ENCODE measurements around the gene SIVA1.

Gene SIVA1

GRCh38 chr14:104784846-104785707 is 32.1 kb downstream of the SIVA1 start:
- DNase-seq (ENCODE audit: low read depth) = no peak

- no peak for DNase-seq (ENCODE audit: low read depth)
Measured at GRCh38 chr14:104785708-104786080, 32.7 kb downstream of the SIVA1 start.

GRCh38 chr14:104786091-104786586 is 33.2 kb downstream of the SIVA1 start:
- no peak for DNase-seq (ENCODE audit: low read depth)

- no peak for DNase-seq (ENCODE audit: low read depth)
Measured at GRCh38 chr14:104786726-104787675, 34.1 kb downstream of the SIVA1 start.

DNA sequence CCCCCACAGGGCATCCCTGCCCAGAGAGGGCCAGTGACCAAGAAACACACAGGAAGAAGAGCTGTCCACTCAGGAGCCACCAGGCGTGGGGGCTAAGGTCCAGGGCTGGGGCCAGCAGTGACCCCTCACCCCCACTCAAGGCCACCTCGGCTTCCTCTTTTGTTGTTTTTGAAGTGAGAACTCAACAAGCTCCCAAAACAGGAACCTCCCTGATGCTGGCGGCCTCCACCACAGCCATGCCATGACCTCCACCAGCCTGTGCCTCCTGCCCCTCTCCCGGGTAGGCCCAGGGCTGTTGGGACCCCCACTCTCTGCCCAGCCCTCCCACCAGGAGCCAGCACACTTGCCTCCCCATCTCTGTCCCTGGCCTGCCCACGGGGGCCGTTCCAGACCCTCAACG is 34.8 kb downstream of the SIVA1 start:
- no peak for DNase-seq (ENCODE audit: low read depth)

GRCh38 chr14:104788161-104788818 is 35.3 kb downstream of the SIVA1 start:
- no peak for DNase-seq (ENCODE audit: low read depth)

- no peak for DNase-seq (ENCODE audit: low read depth)
Measured at GRCh38 chr14:104788873-104789663, 36.1 kb downstream of the SIVA1 start.

DNA sequence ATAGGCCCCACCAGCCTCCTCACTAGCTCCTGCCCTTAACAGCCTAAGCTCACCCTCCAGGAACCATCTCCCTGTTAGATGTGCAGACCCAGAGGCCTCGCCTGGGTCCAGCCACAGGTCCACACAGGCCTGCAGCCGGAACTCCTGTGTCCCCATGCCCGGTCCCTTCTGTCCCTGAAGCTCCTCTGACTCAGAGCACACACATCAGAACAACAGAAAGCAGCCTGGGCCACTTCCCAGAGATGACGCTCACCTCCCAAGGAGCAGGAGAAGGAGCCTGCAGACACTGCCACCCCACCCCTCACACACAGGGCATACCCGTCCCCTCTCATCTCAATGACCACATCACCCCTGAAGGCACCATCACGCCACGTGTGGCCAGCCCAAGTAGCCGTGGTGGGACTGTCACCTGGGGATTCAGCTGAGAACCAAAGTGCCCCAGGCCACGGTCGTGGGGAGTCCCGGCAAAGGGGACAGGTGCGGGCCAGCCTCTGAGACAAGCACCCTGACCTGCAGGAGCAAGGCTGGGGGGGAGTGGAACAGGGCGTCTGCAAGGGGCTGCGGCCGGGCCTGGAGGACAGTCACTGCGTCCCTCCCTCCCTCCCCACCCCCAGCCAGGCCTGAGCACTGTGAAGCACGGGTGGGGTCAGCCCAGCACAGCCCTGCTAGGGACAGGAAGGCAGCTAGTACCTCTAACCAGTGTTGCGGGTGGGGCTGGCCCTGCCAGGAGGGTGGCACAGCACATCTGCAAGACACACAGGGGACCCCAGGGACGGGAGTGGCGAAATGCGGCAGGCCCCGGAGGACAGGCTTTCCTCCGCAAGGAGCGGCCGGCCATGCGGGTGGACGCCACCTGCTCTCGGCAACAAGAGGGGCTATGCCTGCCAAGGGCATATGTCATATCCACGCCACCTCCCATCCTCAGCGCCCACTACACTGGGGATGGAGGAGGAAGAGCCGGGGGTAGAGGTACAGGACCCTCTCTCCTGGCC is 37.1 kb downstream of the SIVA1 start:
- no peak for DNase-seq (ENCODE audit: low read depth)

GRCh38 chr14:104791425-104791824 is 38.5 kb downstream of the SIVA1 start:
- DNase-seq (ENCODE audit: low read depth) = no peak

DNA sequence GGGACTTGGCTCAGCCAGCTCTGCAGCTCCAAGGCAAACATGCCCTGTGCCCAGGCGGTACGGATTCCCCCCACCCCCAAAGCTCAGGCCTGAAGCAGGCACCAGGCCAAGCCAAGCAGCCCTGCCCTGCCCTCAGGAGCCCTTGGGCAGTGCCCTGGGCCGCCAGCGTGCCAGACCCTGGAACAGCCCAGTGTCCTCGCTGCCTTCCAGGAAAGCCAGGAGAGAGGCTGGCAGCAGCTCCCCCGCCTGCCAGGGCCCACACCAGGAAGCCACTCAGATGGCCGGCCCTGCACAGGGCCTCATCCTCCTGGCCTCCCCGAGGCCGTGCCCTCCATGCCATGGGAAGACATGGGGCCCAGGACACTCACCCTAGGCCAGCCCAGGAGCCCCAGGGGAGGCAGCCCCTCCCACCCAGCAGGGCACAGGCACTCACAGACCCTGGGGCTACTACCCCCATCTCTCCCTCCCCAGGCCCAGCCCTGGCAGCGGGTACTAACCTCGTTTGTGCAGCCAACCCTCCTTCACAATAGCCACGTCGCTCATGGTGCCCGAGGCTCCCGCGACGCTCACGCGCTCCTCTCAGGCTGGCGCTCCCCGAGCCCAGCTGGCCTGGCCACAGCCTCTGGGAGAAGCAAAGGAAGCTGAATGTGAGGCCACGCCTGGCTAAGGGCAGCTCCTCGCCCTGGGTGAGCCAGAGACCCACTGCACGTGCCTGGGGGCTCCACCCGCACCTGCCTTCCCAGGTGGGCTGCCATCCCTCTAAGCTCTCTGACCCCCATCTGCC is 39.3 kb downstream of the SIVA1 start:
- no peak for DNase-seq (ENCODE audit: low read depth)

DNA sequence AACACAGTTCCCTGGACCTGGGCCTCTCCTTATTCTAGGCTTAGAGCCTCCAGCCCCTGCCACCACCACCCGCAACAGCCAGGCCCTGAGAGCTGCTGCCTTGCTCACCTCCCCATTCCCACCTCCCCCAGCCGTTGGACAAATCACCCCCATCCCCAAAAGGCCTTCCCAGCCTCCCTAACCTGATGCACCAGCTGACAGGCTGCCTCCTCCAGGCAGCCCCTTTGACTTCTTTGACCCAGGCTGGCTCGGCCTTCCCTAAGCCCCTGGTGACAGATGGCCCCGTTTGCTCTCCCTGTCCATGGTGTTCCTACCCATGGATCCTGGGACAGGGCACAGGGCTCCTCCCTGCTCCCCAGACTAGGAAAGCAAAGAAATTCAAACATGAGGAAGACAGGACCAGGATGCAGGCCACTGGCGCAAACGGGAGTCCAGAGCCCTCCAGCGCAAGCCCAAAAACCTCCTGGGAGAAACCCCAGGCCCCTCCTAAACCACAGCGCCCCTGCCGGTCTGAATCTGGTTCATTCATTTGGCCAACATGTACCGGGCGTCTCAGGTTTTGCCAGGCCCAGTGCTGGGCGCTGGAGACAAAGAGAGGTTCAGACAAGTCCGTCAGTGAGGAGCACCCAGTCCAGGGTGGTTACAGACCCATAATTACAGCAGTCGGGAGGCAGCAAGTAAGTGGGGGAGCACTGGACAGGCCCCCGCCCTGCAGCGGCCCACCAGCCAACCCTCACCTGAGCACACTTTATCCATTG is 40.2 kb downstream of the SIVA1 start:
- DNase-seq (ENCODE audit: low read depth) = no peak

DNA sequence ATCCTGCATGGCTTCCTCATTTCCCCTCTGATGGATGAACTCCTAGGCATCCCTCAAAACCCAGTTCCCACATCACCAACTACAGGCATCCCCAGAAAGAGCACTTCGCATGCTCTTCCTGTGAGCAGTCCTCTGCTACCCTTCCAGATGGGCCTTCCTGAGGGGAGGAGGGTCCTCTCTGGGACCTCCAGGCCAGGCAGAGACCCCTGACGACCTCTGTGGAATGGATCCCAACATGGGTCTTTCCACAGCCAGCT is 40.7 kb downstream of the SIVA1 start:
- no peak for DNase-seq (ENCODE audit: low read depth)

DNA sequence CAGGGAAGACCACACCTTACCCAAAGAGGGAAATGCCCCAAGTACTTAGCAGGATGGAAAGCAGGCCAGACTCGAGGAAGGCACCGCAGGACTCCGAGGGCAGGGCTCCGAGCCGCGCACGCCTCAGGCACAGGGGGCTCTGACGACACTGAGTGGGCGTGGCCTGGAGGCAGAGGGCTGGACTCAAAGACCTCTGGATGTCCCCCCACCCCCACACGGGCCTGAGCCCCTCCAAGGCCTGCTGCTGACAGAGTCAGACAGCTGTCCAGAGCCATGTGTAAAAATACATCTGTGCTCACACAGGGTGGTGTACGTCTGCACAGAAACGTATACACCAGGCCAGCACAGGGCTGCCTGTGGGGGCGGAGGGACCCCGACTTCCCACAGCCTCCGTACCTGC is 41.2 kb downstream of the SIVA1 start:
- DNase-seq (ENCODE audit: low read depth) = peak; percentile 40

DNA sequence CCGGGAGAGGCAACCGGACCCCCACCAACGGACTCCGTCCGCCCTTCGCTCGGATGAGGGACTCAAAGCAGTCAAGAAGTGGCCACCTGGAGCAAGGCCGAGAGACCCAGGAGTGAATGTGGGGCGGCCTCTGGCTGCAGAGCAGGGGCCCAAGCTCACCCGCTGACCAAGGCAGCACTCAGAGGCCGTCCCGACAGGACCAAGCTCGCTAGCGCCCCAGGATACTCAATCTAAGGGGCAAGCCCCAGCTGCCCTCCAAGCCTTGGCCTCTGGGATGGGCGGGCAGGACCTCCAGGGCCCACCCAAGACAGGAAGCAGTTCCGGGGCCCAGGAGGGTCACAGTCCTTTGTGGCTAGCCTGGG is 41.7 kb downstream of the SIVA1 start:
- no peak for DNase-seq (ENCODE audit: low read depth)

DNA sequence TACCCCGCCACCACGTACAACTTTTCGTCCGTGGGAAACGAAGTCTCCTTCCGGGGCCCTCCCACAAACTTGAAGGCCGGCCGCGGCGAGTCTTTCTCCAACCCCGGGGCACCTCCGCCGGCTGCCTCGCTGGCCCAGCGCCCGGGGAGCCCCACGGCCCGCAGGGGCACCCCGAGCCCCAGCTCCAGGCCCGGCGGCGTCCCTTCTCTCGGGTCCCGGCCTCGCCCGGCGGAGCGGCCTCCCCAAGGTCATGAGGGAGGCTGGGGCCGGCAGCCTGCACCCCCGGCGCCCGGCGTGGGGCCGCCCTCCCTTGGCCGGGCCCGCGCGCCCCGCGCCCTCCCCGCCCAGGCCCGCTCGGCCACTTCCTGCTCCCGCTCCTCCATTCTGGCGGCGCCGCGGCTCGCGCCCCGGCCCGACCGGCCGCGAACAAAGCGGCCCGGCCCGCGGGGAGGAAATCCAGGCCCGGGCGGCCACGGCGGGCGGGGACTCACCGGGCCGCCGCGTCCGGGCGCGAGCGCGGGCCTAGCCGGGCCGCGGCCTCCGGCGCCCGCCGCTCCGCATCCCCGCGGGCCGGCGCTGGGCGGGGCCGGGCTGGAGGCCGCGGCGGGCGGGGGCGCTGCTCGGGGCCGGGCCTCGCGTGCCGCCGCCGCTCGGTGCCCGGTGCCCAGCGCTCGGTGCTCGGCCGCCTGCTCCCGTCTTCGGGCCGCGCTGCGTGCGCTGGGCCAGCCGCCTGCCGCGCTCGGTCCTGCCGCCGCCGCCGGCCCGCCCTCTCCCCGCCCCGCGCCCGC is 42.2 kb downstream of the SIVA1 start, which contains the start of gene AKT1:
TSS of gene AKT1 (minus strand) at position 756 of the 788 bp plus-strand sequence. CDS start 3,105 bp downstream, outside the sequence.
- no peak for DNase-seq (ENCODE audit: low read depth)

DNA sequence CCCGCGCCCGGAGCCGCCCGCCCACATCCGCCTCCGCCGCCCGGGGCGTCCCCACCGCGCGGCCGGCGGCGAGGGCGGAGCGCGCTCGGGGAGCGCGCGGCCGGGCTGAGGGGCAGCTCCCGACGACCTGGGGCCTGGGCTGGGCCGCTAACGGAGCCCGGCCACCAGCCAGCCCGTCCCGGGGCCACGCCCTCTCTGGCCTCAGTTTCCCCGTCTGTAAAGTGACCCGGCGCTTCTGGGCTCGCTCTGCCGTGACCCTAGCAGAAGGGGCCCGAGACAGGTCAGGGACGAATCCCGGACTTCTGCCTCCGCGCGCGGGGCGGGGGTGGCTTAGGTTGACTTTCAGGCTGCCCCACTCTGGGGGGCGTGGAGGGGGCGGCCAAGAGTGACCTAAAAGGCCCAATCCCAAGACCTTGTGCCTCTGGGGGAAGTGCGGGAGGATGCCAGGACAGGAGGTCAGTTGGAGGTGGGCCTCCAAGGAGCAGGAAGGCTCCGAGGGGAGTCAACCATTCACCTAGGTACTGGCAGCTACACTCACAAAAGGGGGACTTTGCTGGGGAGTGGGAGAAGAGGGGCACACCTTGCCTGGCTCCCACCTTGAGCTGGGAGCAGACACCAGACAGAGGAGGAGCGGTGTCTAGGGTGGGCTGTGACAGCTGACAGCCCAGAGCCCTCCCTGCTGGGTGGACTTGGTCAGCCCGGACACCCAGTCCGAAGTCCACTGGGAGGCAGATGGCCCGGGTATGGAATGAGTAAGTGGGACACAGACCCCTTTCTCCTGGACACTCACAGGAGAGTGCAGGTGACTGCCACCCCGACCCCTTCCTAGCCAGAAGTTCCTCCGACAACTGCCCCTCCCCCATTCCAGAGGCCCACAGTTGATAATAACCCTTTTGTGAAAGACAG is 43.1 kb downstream of the SIVA1 start:
- peak; percentile 46 for DNase-seq (ENCODE audit: low read depth)

- no peak for DNase-seq (ENCODE audit: low read depth)
Measured at GRCh38 chr14:104796687-104797081, 43.7 kb downstream of the SIVA1 start.
